Mesodermal cell (in vitro differentiated cells): ENCODE results near the gene GABPB1.

Experiments used
- H3K27ac ChIP-seq: 2 replicates; pipeline ENCODE4 v1.7.0; 2013; ENCODE audit warnings: mild to moderate bottlenecking, low read depth, low read length, moderate library complexity; ENCODE audit not compliant: severe bottlenecking
- H3K36me3 ChIP-seq: 2 replicates; pipeline ENCODE4 v1.7.1; 2013; ENCODE audit warnings: mild to moderate bottlenecking, low read length, moderate library complexity; ENCODE audit not compliant: control insufficient read depth, insufficient read depth
- H3K4me1 ChIP-seq: one replicate; pipeline ENCODE4 v1.7.1; 2013; ENCODE audit warnings: mild to moderate bottlenecking, low read length; ENCODE audit not compliant: insufficient read depth, control insufficient read depth, poor library complexity, severe bottlenecking
- H3K4me3 ChIP-seq: 2 replicates; pipeline ENCODE4 v1.7.0; 2013; ENCODE audit warnings: low read length, control low read depth, mild to moderate bottlenecking; ENCODE audit not compliant: insufficient read depth, poor library complexity, severe bottlenecking; ENCODE audit errors: extremely low read depth
- H3K9me3 ChIP-seq: 2 replicates; pipeline ENCODE4 v1.7.1; 2013; ENCODE audit warnings: mild to moderate bottlenecking, low read length, moderate library complexity; ENCODE audit not compliant: control insufficient read depth
- WGBS, 2 experiments: methylation state at CpG; one replicate each; pipeline ENCODE4 v1.1.5; 2013; ENCODE audit warnings: missing lambda C conversion rate in 2 of 2; ENCODE audit not compliant: insufficient coverage in 2 of 2; 5-methylcytosine and 5-hydroxymethylcytosine counted together

Gene GABPB1

GRCh38 chr15:50344006-50344464, 11.0 kb downstream of the GABPB1 start:
- H3K4me1 ChIP-seq = no peaks in the 10 kb centered on the region
- no peak overlapping the region for H3K27ac ChIP-seq
- no CpG with 5 or more reads among the region's 3 CpGs for WGBS, 2 experiments
- H3K36me3 ChIP-seq = peaks cover 22% of the 10 kb centered on the region
- H3K9me3 ChIP-seq = no peaks in the 10 kb centered on the region
- H3K4me3 ChIP-seq = no peak overlapping the region

- Histone ChIP-seq H3K4me1 (no peaks in the 10 kb centered on the region), H3K36me3 (peaks cover 28% of the 10 kb centered on the region), H3K27ac (no peak overlapping the region), H3K4me3 (no peak overlapping the region), H3K9me3 (no peaks in the 10 kb centered on the region)
- WGBS, 2 experiments = 95 to 100% methylated on average over 3 of the region's 7 CpGs
Measured at GRCh38 chr15:50341616-50342136, 13.3 kb downstream of the GABPB1 start.

- H3K4me1 ChIP-seq = no peaks in the 10 kb centered on the region
- no CpG with 5 or more reads among the region's 1 CpG for WGBS, 2 experiments
- no peaks in the 10 kb centered on the region for H3K9me3 ChIP-seq
- peaks cover 33% of the 10 kb centered on the region for H3K36me3 ChIP-seq
- no peak overlapping the region for H3K27ac ChIP-seq
- H3K4me3 ChIP-seq = no peak overlapping the region
Measured at GRCh38 chr15:50340416-50340815, 14.6 kb downstream of the GABPB1 start.

GRCh38 chr15:50339717-50340116, 15.3 kb downstream of the GABPB1 start:
- 100% methylated on average over 1 of the region's 1 CpG; no CpG with 5 or more reads in 1 of the 2 experiments for WGBS, 2 experiments
- no peaks in the 10 kb centered on the region for H3K4me1 ChIP-seq
- no peaks in the 10 kb centered on the region for H3K9me3 ChIP-seq
- no peak overlapping the region for H3K27ac ChIP-seq
- no peak overlapping the region for H3K4me3 ChIP-seq
- peaks cover 34% of the 10 kb centered on the region for H3K36me3 ChIP-seq

- Histone ChIP-seq H3K4me3 (no peak overlapping the region), H3K4me1 (no peaks in the 10 kb centered on the region), H3K36me3 (peaks cover 38% of the 10 kb centered on the region), H3K9me3 (no peaks in the 10 kb centered on the region), H3K27ac (no peak overlapping the region)
- WGBS, 2 experiments = 100% methylated on average over 3 of the region's 4 CpGs; no CpG with 5 or more reads in 1 of the 2 experiments
Measured at GRCh38 chr15:50335251-50335650, 19.7 kb downstream of the GABPB1 start.

GRCh38 chr15:50333229-50333628, 21.8 kb downstream of the GABPB1 start:
- H3K4me1 ChIP-seq = no peaks in the 10 kb centered on the region
- no CpG with 5 or more reads among the region's 4 CpGs for WGBS, 2 experiments
- peaks cover 27% of the 10 kb centered on the region for H3K36me3 ChIP-seq
- no peaks in the 10 kb centered on the region for H3K9me3 ChIP-seq
- H3K27ac ChIP-seq = no peak overlapping the region
- H3K4me3 ChIP-seq = no peak overlapping the region

GRCh38 chr15:50330921-50331320, 24.1 kb downstream of the GABPB1 start:
- no peak overlapping the region for H3K4me3 ChIP-seq
- H3K27ac ChIP-seq = no peak overlapping the region
- H3K9me3 ChIP-seq = no peaks in the 10 kb centered on the region
- peaks cover 13% of the 10 kb centered on the region for H3K36me3 ChIP-seq
- H3K4me1 ChIP-seq = no peaks in the 10 kb centered on the region
- 100% methylated on average over 1 of the region's 1 CpG; no CpG with 5 or more reads in 1 of the 2 experiments for WGBS, 2 experiments

GRCh38 chr15:50328116-50328515, 26.9 kb downstream of the GABPB1 start:
- peaks cover 2% of the 10 kb centered on the region for H3K36me3 ChIP-seq
- H3K9me3 ChIP-seq = no peaks in the 10 kb centered on the region
- WGBS, 2 experiments = 100% methylated on average over 1 of the region's 3 CpGs; no CpG with 5 or more reads in 1 of the 2 experiments
- H3K27ac ChIP-seq = no peak overlapping the region
- no peak overlapping the region for H3K4me3 ChIP-seq
- H3K4me1 ChIP-seq = no peaks in the 10 kb centered on the region

GRCh38 chr15:50321680-50322210, 33.3 kb downstream of the GABPB1 start:
- WGBS, 2 experiments = 100% methylated on average over 1 of the region's 3 CpGs; no CpG with 5 or more reads in 1 of the 2 experiments
- H3K4me1 ChIP-seq = no peaks in the 10 kb centered on the region
- no peaks in the 10 kb centered on the region for H3K36me3 ChIP-seq
- H3K9me3 ChIP-seq = no peaks in the 10 kb centered on the region
- no peak overlapping the region for H3K4me3 ChIP-seq
- H3K27ac ChIP-seq = no peak overlapping the region

- no peaks in the 10 kb centered on the region for H3K9me3 ChIP-seq
- H3K36me3 ChIP-seq = no peaks in the 10 kb centered on the region
- H3K4me3 ChIP-seq = no peak overlapping the region
- H3K4me1 ChIP-seq = no peaks in the 10 kb centered on the region
- no peak overlapping the region for H3K27ac ChIP-seq
Measured at GRCh38 chr15:50320504-50320903, 34.5 kb downstream of the GABPB1 start.

GRCh38 chr15:50318697-50319096, 36.3 kb downstream of the GABPB1 start:
- WGBS, 2 experiments = 100% methylated on average over 1 of the region's 4 CpGs; no CpG with 5 or more reads in 1 of the 2 experiments
- Histone ChIP-seq H3K36me3 (no peaks in the 10 kb centered on the region), H3K9me3 (no peaks in the 10 kb centered on the region), H3K4me3 (no peak overlapping the region), H3K4me1 (no peaks in the 10 kb centered on the region), H3K27ac (no peak overlapping the region)
